Measurements from ENCODE around the gene SNX8. TPM values are rescaled to one million over a fixed set of nuclear protein-coding genes. Genes with fewer than 3 reads are reported as not detected.

Gene SNX8
- total and polyA plus RNA-seq, 2 of the 13 experiments (the other 11 are each of a cell fraction or from before 2014, with no cell fraction given), result 20.6 to 45.2 TPM

DNA sequence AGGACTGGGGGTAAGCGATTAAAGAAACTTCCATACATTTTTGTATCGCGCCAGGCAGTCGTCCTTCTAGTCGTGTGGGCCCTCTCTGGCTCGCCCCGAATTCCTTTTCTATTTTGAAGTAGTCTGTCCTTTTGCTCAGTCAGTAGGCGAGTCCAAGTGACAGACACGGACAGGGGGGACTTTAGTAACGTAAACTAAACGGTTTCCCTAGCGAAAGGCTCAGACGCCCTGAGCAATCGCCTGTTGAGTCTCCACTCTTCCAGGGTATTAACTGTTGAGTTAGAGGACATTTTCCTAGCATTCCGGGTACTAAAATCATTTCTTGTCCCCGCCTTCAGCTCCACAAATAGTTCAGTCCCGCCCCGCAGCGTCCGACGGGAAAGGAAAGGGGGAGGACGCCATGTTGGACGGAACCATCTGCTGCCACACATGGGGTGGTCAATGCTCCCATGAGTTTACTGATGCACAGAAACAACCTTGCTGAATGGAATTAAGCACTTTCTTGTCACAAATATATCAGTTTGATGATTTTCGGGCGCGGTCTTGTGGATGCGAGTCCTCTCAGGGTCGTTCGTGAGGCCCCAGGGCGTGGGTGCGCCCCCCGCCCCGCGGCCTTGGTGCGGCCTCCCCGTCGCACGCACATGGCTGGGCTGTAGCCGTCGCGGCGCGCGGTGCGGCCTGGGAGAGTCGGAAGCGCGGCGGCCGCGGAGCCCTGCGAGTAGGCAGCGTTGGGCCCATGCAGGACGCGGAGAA is 40.1 kb upstream of the SNX8 start, which contains the start of gene EIF3B (continued):
- TF ChIP-seq, protein P1, sequence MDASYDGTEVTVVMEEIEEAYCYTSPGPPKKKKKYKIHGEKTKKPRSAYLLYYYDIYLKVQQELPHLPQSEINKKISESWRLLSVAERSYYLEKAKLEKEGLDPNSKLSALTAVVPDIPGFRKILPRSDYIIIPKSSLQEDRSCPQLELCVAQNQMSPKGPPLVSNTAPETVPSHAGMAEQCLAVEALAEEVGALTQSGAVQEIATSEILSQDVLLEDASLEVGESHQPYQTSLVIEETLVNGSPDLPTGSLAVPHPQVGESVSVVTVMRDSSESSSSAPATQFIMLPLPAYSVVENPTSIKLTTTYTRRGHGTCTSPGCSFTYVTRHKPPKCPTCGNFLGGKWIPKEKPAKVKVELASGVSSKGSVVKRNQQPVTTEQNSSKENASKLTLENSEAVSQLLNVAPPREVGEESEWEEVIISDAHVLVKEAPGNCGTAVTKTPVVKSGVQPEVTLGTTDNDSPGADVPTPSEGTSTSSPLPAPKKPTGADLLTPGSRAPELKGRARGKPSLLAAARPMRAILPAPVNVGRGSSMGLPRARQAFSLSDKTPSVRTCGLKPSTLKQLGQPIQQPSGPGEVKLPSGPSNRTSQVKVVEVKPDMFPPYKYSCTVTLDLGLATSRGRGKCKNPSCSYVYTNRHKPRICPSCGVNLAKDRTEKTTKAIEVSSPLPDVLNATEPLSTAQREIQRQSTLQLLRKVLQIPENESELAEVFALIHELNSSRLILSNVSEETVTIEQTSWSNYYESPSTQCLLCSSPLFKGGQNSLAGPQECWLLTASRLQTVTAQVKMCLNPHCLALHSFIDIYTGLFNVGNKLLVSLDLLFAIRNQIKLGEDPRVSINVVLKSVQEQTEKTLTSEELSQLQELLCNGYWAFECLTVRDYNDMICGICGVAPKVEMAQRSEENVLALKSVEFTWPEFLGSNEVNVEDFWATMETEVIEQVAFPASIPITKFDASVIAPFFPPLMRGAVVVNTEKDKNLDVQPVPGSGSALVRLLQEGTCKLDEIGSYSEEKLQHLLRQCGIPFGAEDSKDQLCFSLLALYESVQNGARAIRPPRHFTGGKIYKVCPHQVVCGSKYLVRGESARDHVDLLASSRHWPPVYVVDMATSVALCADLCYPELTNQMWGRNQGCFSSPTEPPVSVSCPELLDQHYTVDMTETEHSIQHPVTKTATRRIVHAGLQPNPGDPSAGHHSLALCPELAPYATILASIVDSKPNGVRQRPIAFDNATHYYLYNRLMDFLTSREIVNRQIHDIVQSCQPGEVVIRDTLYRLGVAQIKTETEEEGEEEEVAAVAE (CRISPR knock-in tag; IDR thresholded peaks at IDR 0.05; ENCODE audit: borderline replicate concordance), result no peak
- TF ChIP-seq SP4 (CRISPR knock-in tag; IDR thresholded peaks at IDR 0.05) (no peak), SPEN (CRISPR knock-in tag; IDR thresholded peaks at IDR 0.05; ENCODE audit: low read depth) (peak; percentile 78), ZNF746 (CRISPR knock-in tag; IDR thresholded peaks at IDR 0.05) (no peak), ZNF629 (CRISPR knock-in tag; conservative IDR thresholded peaks at IDR 0.05) (no peak), SKI (IDR thresholded peaks at IDR 0.05; ENCODE audit: partially characterized antibody) (peak; percentile 43), ZNF460 (CRISPR knock-in tag; IDR thresholded peaks at IDR 0.05; ENCODE audit: borderline replicate concordance) (no peak), ZNF777 (CRISPR knock-in tag; IDR thresholded peaks at IDR 0.05) (peak; percentile 78), MEIS2 (CRISPR knock-in tag; IDR thresholded peaks at IDR 0.05) (no peak; the same call in 1 of the 2 replicates), NBN (conservative IDR thresholded peaks at IDR 0.05) (no peak), SCMH1 (CRISPR knock-in tag; IDR thresholded peaks at IDR 0.05; ENCODE audit: borderline replicate concordance) (no peak)
- TF ChIP-seq, protein P2, sequence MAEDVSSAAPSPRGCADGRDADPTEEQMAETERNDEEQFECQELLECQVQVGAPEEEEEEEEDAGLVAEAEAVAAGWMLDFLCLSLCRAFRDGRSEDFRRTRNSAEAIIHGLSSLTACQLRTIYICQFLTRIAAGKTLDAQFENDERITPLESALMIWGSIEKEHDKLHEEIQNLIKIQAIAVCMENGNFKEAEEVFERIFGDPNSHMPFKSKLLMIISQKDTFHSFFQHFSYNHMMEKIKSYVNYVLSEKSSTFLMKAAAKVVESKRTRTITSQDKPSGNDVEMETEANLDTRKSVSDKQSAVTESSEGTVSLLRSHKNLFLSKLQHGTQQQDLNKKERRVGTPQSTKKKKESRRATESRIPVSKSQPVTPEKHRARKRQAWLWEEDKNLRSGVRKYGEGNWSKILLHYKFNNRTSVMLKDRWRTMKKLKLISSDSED (CRISPR knock-in tag; IDR thresholded peaks at IDR 0.05), result no peak
- TF ChIP-seq, protein P3, sequence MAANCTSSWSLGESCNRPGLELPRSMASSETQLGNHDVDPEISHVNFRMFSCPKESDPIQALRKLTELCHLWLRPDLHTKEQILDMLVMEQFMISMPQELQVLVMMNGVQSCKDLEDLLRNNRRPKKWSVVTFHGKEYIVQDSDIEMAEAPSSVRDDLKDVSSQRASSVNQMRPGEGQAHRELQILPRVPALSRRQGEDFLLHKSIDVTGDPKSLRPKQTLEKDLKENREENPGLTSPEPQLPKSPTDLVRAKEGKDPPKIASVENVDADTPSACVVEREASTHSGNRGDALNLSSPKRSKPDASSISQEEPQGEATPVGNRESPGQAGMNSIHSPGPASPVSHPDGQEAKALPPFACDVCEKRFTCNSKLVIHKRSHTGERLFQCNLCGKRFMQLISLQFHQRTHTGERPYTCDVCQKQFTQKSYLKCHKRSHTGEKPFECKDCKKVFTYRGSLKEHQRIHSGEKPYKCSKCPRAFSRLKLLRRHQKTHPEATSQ (CRISPR knock-in tag; IDR thresholded peaks at IDR 0.05; ENCODE audit: borderline replicate concordance), result no peak
- TF ChIP-seq, protein P4, sequence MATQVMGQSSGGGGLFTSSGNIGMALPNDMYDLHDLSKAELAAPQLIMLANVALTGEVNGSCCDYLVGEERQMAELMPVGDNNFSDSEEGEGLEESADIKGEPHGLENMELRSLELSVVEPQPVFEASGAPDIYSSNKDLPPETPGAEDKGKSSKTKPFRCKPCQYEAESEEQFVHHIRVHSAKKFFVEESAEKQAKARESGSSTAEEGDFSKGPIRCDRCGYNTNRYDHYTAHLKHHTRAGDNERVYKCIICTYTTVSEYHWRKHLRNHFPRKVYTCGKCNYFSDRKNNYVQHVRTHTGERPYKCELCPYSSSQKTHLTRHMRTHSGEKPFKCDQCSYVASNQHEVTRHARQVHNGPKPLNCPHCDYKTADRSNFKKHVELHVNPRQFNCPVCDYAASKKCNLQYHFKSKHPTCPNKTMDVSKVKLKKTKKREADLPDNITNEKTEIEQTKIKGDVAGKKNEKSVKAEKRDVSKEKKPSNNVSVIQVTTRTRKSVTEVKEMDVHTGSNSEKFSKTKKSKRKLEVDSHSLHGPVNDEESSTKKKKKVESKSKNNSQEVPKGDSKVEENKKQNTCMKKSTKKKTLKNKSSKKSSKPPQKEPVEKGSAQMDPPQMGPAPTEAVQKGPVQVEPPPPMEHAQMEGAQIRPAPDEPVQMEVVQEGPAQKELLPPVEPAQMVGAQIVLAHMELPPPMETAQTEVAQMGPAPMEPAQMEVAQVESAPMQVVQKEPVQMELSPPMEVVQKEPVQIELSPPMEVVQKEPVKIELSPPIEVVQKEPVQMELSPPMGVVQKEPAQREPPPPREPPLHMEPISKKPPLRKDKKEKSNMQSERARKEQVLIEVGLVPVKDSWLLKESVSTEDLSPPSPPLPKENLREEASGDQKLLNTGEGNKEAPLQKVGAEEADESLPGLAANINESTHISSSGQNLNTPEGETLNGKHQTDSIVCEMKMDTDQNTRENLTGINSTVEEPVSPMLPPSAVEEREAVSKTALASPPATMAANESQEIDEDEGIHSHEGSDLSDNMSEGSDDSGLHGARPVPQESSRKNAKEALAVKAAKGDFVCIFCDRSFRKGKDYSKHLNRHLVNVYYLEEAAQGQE (IDR thresholded peaks at IDR 0.05; ENCODE audit: borderline replicate concordance in 1 of 2, low read depth in 1 of 2, low read length in 2 of 2), result peak in 1 of 2 experiments; percentile 46; a peak in 1 of 4 replicates
- TF ChIP-seq, protein P5, sequence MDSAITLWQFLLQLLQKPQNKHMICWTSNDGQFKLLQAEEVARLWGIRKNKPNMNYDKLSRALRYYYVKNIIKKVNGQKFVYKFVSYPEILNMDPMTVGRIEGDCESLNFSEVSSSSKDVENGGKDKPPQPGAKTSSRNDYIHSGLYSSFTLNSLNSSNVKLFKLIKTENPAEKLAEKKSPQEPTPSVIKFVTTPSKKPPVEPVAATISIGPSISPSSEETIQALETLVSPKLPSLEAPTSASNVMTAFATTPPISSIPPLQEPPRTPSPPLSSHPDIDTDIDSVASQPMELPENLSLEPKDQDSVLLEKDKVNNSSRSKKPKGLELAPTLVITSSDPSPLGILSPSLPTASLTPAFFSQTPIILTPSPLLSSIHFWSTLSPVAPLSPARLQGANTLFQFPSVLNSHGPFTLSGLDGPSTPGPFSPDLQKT (CRISPR knock-in tag; IDR thresholded peaks at IDR 0.05; ENCODE audit: borderline replicate concordance), result no peak

Measured in HepG2 (cell line).